ENCODE data around the gene ERAS.
"Not testable (repeated sequence)": the region's sequence is repeated elsewhere in the genome, so short reads cannot be mapped to it uniquely, and the experiment has no call there.

ERAS gene

DNA sequence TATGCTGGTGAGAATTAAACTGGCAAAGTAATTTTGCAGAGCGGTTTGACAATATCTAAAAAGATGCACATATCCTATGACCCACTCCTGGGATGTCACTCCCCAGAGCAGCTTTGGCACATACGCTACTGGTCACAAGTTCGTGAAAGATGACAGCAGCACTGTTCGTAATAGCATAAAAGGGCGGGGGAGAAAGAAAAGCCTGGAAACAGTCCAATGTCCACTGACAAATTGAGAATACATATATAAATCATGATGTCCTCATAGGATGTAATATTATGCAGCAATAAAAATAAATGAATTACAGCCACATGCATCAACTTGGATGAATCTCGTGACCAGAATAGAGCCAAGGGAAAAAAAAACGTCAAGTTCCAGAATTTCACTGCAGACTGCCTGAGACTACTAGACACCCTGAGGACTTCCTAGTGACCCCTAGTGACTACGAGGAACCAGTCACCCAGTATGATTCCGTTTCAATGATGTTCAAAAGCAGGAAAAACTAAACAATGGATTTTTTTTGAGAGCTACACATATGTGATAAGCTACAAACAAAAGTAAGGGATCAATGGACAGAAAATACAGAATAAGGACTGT, 7.3 kb downstream of the ERAS start:
- DNase-seq: no peak

DNA sequence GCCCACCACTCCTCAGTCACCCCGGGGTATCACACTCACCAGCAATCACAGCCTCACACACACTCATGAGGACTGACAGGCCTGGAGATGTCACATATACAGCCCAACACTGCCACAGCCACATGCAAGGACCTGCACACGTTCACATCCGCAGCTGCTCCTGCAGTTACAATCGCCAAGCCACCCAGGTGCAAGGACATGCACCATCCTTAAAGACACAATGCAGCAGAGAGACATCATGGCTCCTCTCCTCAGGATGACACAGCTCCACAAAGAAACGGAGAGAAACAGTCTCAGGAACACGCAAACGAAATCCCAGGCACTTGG, 8.0 kb downstream of the ERAS start:
- DNase-seq: no peak

DNA sequence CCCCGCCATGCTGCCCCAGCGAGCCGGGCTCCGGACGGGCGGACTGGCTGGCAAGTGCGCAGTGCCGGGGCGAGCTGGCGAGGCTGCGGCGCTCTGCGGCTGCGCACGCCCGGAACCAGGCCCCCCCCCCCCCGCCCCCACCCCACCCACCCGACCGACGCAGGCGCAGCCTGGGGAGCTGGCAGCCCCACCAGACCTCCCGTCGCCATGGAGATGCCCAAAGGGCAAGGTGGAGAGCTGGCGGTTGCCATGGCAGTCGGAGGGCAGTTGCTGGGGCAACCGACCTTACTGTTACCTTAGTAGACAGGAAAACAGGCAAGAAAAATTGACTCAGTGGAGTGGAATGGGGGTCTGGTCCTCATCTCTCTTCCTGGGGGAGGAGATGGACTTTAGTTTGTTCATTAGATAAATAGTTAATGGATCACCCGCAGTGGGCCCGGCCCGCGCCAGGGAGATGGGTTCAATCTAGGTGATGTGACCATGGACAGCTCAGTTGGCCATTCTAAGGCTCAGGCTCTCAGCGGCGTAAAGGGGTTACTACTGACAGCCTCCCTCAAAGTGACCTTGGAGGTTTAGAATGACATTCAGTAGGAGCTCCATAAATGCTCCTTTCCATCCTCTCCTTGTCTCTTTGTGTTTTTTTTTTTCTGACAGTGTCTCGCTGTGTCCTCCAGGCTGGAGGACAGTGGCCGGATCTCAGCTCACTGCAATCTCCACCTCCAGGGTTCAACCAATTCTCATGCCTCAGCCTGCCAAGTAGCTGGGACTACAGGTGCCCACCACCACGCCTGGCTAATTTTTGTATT, 9.4 kb downstream of the ERAS start, which contains the start of gene PCSK1N:
Gene PCSK1N, minus strand, starts transcription at position 87 of the 806 bp plus-strand sequence. Its CDS starts 78 bp downstream, at position 9.
- no peak for DNase-seq

DNA sequence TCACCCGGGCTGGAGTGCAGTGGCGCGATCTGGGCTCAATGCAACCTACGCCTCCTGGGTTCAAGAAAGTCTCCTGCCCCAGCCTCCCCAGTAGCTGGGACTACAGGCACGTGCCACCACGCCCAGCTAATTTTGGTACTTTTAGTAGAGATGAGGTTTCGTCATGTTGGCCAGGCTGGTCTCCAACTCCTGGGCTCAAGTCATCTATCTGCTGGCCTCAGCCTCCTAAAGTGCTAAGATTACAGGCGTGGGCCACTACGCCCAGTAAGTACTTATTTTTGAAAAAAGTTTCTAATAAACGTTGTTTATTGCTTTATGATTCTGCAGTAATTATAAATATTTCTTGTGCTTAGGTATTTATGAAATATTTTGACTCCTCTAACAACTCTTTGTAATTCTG, 13.4 kb downstream of the ERAS start:
- no peak for DNase-seq

DNA sequence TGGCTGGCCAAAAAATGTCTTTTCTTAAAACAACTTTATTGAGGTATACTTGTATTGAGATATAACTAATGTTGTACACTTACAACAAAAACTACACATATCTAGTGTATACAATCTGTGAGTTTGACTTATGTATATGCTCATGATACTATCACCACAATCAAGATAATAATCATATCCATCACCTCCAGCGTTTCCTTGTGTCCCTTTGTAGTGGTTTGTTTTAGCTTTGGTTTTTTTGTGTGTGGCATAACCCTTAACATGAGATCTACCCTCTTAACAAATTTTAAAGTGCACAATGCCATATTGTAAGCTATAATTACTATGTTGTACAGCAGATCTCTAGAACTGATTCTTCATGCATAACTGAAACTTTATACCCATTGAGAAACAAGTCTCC, 22.5 kb downstream of the ERAS start:
- no peak for DNase-seq

DNA sequence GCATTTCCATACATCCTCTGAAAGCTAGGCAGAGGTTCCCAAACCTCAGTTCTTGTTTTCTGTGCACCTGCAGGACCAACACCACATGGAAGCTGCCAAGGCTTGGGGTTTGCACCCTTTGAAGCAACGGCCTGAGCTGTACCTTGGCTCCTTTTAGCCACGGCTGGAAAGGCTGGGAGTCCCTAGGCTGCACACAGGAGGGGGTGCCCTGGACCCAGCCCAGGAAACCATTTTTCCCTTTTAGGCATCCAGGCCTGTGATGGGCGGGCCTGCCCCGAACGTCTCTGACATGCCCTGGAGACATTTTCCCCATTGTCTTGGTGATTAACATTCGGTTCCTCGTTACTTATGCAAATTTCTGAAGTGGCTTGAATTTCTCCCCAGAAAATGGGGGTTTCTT, 26.5 kb downstream of the ERAS start:
- no peak for DNase-seq

DNA sequence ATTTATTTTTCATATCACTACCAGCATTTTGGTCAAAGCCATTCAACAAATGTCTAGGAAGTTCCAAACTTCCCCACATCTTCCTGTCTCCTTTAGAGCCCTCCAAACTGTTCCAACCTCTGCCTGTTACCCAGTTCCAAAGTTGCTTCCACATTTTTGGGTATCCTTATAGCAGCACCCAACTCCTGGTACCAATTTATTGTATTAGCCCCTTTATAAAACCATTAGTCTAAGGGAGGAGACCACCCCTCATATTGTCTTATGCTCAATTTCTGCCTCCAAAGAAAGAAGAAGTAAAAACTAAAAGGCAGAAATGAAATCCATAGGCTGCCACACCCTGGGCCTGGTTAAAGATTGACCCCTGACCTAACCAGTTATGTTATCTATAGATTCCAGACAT, 27.2 kb downstream of the ERAS start:
- not testable (repeated sequence) for DNase-seq

DNA sequence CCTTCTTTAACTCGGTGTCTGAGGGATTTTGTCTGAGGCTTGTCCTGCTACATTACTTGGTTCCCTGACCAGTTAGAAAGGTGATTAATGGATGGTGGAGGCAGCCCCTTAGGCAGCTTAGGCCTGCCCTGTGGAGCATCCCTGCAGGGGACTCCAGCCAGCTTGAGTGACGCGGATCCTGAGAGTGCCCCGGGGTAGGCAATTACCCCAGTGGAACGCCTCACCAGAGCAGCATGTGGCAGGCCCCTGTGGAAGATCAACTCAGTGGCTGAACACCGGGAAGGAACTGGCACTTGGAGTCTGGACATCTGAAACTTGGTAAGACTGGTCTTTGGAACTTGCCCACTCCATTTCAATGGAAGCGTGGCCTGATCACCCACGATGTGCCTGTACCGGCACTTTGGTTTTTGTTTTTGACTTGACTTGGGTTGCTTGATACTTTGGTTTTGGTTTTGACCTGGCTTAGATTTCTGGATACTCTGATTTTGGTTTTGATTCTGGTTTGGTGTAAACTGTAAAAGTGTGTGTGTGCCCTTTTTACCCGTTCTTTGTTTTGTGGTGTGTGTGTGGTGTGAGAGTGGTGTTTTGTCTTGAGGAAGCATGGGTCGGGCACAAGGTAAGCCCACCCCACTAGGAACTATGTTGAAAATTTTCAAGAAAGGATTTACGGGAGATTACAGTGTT, 27.9 kb downstream of the ERAS start:
- not testable (repeated sequence) for DNase-seq

DNA sequence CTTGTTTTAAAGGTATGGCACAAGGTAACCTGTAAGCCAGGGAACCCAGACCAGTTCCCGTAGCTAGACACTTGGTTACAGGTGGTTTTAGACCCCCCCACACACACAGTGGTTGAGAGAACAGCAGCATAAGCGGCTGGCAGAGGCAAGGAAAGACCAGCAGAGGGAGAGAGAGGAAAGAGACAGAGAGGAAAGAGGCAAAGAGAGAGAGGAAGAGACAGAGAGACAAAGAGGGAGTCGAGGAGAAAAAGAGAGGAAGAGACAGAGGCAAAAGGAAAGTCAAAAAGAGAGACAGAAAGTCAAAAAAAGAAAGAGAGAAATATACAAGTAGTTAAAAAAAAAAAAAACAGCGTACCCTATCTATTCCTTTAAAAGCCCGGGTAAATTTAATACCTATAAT, 28.6 kb downstream of the ERAS start:
- DNase-seq: no peak

DNA sequence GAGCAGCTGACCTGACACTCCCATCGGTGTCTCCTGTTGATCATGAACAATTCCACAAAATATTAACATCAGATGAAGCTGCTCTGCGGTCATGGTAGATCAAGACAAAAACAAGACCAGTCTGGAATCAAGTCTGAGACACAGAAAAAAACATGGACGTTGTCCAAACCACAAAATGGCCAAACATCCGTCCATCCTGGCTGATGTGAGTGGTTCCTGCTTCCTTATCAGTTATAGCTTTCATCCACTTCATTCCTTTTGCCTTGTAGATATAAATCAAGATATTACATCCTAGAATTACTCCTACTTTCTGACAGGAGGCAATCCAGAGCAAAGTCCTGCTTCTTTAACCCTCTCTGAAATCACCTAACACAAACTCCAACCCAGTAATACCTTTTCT, 37.9 kb downstream of the ERAS start:
- no peak for DNase-seq

DNA sequence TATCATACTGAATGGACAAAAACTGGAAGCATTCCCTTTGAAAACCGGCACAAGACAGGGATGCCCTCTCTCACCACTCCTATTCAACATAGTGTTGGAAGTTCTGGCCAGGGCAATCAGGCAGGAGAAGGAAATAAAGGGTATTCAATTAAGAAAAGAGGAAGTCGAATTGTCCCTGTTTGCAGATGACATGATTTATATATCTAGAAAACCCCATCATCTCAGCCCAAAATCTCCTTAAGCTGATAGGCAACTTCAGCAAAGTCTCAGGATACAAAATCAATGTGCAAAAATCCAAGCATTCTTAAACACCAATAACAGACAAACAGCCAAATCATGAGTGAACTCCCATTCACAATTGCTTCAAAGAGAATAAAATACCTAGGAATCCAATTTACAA, 45.7 kb downstream of the ERAS start:
- DNase-seq: not testable (repeated sequence)

DNA sequence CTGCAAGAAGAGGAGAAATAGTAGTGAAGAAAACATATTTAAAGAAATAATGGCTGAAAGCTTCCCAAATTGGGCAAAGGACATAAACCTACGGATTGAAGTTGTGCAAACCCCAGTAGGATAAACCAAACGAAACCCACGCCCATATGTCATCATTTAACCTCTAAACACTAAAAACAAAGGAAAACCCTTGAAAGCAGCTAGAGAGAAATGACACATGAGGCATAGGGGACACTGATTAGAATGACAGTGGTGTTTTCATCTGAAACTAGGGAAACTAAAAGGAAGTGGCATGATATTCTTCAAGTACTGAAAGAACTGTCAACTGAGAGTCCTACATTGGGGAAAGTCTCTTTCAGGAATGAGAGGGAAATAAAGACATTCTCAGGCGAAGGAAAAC, 50.6 kb downstream of the ERAS start:
- DNase-seq: not testable (repeated sequence)
